Cerebellar cortex (tissue), 1 donor: ENCODE results near the gene ADAMTS2.
"Not testable (repeated sequence)": the region's sequence is repeated elsewhere in the genome, so short reads cannot be mapped to it uniquely, and the experiment has no call there.

Experiments used
- DNase-seq: peaks from one replicate; pipeline ENCODE4 v3.0.0-alpha.2; 2015; ENCODE audit warnings: low spot score

The ADAMTS2 gene

DNA sequence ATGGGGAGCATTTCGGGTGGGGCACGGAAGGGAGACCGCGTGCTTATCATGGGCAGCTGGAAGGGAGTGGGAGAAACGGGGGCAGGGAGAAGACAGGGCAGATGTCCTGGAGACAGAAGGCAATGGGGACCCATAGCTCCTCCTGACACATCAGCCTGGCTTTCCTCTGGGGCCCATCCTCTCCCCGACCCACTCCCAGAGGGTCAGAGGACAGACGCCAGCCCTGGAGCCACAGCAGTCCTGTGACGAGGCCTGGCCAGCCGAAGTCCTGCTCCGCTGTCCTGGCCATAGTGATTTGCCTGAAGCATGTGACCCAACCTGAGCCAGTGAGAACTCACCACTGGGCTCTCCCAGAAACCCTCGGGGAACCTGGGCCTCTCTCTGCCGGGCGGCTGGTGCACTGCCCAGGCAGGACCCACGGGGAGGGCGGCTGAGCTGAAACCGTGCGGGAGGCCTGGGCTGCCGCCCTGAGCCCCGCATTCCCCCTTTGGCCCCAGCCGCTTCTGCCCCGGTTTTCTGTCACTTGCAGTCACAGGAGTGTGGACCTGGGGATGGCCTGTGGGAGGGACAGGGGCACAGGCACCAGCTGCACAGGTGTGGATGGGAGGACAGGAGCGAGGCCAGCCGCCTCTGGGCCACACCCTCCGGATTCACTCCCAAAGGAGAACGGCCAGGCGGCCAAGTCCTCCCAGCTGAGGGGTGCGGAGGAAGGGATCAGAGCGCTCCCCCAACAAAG lies 19.8 kb downstream of the ADAMTS2 start:
- no peak for DNase-seq

DNA sequence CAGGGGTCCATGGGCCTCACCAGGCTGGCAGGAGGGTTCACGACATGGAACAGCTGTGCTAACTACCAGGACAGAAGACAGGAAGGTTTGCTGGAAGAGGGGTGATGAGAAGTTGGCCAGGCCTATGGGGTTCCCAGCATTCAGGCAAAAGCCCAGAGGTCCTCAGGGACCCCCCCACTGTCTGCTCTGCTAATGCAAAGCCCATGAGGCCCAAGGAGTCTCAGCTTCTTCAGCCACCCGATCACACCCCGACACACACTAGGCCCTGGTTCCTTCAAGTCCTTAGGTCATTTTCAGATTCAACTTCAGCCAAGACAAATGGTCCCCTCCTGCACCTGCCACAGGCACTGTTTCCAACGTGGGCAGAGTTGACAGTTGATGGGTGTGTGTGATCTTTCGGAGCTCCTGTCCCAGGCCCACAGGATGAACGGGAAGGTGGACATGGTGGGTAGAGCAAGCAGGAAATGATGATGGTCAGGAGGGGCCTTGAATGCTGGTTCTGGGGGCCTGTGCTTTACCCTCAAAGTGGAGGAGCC lies 20.4 kb downstream of the ADAMTS2 start:
- no peak for DNase-seq

DNA sequence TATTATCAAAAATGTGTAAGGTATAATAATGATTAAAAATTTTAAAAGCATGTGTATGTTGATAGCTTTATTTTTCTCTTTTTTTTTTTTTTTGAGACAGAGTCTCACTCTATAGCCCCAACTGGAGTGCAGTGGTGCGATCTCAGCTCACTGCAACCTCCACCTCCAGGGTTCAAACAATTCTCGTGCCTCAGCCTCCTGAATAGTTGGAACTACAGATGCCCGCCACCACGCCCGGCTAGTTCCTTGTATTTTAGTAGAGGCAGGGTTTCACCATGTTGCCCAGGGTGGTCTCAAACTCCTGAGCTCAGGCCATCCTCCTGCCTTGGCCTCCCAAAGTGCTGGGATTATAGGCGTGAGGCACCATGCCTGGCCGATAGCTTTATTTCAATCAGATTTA lies 20.9 kb downstream of the ADAMTS2 start:
- not testable (repeated sequence) for DNase-seq

DNA sequence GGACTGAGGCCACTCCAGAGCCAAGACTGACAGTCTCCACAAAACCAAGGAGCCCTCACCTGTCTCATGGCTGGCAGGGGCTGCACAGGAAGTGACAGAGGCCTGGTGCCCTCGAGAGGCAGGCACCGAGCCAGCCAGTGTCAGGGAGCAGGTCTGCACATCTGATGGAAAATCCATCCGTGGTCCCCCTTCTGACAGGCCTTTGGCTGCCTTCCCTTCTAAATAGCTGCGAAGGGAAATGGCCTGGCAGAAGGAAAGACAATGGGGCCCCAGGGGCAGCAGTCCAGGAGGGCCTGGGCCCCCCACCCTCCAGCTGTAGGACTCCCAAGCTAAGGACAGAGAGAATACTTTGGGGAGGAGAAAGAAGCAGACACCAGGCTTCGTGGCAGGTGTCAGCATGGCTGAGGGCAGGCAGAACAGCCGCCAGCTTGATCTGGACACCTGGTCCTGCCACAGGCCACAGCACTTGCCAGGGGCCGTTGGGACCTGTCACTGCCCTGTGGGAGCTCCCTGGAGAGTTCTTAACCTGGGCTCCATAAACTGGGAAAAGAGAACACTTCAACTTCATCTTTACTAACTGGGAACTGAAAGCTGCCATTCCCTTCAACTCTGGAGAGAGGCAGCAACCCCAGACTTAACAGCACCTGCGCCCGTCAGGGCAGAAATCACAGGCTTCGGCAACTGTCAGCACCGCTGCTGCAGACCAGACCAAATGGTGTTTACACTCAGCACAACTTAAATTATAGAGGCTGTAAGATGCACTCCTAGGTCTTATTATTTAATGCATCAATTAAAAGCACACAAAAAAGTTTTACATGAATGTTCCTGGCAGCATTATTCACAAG lies 22.0 kb downstream of the ADAMTS2 start:
- DNase-seq = no peak

DNA sequence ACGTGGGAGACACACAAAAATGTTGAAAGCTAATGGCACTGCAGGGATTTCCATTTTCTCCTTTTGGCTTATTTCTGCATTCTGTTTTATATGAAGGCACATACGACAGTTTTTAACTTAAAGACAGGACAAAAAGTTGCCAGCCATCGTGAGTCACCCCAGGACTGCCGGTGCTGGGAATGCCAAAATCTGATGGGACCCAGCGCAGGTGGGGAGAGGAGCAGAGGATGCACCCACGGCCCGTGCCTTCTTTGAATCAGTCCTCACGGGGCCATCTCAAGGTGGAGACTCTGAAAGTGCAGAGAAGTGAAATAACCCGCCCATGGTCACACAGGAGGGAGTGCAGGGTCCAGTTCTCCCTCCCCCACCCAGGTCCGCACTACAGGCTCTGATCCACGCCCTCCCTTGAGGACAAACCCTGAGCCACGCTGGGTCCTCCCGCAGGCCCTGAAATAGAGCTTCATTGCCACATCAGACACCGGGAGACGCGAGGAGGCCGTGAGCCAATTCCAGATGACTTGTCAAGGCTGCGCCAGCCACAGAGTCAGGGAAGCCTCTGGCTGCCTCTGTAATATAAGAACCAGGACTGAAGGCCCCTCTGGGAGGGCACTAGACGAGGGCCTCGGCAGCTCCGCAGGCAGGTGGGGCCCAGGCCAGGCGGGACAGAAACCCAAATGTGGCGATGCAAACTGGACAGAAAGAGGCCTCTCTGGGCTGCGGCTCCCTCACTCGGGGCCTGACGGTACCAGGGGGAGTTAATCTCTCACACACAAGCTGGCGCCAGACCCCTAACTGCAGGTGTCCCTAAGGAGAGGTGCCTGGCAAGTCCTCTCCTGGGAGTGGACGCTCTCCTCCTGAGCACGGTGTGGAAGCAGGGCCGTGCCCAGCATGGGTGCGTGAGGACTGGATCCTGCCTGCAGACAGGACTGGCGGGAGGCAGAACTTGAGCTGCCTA lies 22.9 kb downstream of the ADAMTS2 start:
- no peak for DNase-seq

DNA sequence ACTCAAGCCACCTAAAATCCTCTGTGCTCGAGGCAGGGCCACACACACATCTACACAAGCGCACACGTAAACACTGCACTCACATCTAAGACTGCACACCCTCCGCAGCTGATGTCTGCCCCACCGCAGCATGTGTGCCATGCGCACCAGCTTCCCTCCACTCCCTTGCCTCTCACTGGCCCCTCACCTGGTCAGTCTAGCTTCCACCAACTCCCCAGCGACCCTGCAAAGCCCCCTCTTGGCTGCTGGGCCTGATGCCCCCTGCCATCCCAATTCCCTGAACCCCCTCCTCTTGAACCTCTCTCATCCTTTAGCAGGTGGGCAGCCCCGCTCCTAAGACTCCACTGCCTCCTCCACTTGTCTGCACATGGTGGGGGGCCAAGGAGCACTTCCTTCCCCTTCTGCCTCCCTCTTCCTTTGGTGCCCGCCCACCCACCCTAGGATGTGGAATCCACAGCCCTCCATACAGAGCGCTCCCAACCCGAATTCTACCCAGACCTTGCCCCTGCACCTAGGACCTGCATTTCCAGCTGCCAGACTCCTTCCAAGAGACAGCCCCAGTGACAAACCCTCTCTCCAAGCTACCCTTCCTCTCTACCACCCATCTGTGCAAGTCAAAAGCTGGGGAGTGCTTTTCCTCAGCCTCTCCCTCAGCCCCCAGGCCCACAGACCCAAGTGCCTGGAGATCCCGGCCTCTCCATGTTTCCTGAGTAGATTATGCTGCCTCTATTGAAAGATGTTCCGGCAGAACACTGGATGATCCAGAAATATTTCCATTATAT lies 23.9 kb downstream of the ADAMTS2 start:
- DNase-seq = no peak

DNA sequence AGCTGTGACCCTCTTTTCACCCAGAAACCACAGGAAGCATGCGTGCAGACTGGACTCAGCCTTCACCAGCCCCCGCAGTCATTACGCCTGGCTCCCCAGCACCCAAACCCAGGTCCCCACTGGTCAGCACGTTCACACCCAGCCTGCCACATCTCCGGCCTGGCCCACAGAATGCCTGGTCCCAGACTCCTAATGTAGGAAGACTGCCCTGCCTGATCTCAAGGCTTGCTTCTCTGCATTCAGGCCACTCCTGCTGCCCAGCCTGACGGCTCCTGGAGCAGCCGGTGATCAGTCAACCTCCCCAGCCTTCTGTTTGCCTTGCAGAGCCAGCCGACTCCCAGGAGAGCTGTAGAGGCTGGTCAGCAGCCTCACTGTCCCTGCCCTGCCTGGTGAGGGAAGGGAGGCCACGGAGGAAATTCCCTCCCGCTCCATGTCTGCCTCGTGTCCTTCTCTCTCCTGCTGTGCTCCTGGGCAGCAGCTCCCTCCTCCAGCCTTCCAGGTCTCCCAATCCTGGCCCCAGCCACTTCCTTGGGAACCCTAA lies 25.4 kb downstream of the ADAMTS2 start:
- DNase-seq = no peak

DNA sequence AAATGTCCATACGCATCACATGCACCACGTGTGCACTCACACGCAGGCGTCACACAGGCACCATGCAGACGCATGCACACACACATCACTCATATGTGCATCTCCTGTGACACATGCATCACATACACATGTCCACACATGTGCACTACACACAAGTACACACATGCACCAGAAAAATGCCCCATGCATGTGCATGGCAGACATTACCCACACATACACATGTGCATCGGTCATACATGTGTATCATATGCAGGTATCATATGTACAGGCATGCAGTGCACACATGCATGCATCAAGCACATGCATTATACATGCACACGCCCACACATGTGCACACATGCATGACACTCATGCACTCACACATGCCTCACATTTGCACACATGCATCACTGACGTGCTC lies 26.1 kb downstream of the ADAMTS2 start:
- DNase-seq = no peak

DNA sequence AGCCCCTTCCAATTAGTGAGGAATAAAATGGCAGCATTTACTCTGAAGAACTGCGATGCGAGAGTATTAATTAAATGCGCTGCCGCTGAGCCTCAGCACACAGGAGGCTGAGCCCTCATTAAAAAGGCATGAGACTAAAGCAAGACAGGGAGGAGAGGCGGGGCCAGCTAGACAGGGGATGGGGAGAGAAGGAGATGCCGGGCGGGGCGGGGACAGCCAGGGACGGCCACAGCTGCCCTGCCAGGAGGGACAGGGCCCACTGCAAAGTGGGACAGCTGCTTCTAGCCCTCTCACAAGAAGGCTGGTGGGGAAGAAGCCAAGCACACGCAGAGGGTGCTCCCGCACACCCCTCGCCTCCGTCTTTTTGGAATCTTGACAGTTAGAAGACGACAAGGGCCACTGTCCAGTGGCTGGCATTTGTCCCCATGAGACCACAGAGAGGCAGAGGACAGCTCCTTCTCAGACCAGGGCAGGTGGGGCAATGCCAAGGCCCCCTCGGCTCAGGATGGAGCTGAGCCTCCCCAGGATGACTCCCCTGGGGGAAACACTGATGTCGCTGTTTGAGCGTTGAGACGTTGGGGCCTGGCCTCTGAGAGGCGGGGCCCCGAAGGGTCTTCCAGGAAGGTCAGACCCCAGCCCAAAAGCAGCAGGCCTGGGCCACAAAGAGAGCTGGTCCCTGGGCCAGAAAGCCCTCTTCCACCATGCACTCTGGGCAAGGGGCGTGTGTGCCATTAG lies 26.9 kb downstream of the ADAMTS2 start:
- DNase-seq = no peak

DNA sequence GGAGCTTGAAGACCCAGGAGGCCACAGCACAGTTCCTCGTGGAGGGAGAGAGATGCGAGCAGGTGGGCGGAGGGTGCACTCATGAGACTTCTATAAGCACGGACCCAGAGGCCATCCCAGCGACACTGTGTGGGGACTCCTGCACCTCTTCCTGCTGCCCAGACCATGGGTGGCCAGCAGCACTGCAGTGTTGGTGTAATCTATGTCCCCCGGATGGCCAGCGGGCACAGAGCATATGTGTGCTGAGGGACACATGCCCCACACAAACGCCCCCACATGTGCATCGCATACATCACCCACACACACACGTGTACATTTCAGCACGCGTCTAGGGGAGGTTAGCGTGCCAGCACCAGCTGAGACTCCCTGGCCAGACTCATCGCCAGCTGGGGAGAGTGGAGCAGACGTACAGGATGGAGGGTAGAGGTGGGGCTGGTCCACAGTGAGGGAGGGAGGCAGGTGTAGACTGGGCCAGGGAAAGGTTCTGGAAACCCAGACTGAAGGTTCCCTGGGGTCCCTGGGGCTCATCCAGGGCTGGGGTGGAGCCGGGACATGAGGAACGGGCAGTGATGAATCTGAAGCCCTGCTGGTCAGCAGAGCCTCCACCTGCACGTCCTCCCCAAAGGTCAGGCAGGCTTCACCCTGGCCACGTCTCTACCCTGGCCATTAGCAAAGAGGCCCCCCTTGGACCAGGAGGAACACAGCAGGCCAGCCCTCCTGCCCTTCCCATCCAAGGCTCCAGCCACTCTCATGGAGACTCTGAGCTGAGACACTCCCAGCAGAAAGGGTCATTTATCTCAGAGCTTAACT lies 27.6 kb downstream of the ADAMTS2 start:
- no peak for DNase-seq

DNA sequence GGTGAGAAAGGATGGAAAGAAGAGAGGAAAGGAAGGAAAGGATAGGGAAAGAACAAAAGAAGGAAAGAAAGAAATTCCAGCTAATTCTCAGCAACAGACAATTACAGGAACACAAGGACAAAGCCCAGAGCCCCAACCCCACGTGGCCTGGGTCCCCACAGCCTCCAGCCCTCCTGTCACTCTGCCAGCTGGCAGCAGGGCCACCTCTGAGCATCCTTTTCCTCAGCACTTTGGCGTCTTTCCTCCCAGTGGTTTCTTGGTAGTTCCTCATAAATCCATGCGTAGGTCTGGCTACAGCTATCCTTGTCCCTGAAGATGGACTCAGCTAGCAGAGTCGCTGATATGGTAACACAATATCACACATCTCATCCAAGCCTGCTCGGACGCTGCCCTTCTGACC lies 28.3 kb downstream of the ADAMTS2 start:
- no peak for DNase-seq

DNA sequence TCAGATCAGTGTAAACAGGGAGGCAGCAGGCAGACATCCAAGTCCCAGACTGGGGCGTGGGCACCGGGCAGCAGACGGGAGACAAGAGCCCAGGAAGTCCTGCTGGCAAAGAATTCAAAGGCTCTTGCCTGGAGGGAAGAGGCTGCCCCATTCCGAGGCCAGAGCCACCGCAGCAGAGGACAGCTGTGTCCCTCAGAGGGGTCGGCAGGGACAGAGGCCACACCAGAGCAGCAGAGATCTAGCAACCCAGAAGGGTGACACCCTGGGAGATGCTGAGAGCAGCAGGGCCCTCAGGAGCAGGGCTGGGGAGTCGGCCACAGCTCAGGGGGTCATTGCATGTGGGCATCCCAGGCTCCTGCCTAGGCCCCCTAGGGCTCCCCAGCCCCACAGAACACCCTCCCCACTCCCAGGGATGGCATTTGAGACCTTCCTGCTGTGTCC lies 29.1 kb downstream of the ADAMTS2 start:
- no peak for DNase-seq

DNA sequence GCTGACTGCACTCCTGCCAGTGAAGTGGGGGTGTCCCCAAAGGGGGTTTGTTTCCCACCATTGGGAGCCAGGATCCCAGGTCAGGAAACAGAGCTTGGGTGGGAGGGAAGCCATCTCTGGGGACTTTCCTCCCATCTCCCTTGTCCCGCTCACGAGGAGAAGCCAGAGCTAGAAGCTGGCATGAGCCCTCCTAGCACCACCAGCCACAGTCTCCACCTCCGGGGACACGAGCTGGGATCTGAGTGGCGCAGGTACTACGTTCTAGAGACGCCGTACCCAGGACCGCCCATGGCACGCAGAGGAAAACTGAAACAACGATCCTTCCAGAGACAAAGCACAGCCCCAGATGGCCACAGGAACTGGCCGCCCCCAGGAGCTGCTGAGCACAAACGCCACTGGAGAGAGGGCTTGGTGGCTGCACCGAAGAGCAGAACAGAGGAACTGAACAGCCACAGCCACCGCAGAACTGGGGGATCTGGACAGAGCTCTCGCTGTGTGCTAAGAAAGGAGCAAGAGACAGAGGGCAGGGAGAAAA lies 29.8 kb downstream of the ADAMTS2 start:
- DNase-seq = no peak

DNA sequence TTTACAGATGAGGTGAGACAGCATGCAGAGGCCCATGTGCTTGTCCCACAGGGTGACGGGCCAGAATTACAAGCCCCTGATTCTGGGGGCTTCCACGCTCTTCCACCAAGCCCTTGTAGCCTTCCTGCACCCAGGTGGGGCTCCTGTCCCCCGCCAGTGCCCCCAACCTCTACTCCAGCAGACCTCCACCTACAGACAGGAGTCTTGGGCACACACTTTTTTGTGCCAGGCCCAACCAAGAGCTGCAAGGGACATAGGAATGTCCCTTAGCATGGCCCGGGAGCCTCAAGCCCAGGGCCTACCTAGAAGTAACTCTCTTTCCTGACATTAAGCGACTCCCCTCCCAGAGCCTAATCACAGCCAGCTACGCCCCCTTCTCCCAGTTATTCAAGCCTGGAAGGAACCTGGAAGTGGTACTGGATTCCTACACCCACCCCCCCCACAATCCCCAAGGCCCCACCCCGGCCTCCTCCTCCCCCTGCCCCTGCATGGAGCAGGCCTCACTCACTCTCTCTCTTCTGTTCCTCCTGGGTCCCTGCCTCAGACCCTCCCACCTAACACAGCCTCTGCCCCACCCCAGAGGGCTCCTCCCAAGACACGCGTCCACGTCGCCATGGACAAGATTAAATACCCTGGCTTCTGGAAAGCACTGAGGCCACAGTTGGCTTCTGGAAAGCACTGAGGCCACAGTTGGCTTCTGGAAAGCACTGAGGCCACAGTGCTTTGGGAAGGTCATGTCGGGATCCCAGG lies 30.5 kb downstream of the ADAMTS2 start:
- DNase-seq = no peak

DNA sequence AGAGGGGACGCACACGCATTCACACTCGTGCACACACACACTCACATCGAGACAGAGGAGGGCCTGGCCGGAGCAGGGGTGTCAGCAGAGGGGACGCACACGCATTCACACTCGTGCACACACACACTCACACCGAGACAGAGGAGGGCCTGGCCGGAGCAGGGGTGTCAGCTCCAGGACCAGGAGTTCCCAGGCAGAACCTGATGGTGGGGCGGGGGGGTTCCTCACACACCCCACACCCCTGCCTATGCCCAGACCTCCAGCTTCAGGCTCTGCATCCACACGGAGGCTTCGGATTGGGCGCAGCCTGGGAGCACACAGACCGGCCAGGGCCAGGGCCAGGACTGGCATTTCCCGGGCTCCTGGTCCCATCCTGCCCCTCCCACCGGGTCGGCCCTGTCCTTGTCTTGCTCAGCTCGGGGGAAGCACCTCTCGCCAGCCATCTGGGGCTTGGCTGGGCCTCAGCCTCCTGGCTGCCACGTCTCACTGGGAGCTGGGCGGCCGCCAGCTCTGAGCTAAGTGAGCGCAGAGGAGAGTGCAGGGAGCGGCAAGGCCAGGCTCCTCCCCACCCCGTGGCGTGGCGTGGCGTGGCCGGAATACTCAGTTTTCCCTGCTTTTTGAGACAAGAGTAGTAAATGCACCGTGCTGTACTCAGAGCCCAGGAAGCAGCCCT lies 31.3 kb downstream of the ADAMTS2 start:
- DNase-seq = peak; percentile 94

DNA sequence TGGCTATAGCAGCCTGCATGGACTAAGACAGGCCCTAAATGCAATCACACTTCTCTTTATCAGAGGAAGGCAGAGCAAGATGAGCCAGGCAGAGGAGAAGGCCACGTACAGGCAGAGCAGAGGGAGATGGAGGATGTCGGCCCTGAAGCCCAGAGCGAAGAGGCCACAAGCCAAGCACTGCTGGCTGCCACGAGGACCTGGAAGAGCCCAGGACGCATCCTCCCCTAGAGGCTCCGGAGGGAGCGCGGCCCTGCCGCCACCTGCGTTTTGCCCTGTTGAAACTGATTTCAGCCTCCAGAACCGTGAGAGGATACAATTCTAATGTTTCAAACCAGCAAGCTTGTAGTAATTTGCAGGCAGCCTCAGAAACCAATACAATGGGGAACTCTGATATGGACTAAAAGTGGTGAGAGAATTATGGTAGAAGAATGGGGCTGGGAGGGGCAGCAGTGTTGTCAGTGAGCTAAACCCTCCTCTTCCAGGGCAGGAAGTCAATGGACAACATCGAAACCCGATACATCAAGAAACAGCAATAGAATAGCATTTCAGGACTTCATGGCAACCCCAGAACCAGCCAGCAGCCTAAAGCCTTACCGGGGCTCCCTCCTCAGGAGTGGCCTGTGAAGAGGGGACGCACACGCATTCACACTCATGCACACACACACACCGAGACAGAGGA lies 32.6 kb downstream of the ADAMTS2 start:
- DNase-seq = no peak

DNA sequence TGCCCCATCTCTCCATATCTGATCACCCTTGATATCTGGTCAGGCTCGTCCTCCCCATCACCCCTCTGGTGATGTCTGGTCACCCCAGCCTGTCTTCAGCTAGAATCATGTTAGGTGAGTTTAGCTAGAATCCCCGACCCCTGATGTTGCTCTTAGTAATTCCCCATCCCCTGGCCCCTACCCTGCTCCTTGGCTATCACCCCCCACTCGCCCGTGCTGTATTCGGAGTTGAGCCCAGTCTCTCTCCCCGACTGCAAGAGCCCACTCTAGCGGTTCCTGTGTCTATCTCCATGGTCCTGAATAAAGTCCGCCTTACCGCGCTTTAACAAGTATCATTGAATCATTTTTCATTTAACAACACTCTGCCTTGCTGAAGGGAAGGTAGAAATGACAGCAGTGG lies 33.7 kb downstream of the ADAMTS2 start:
- no peak for DNase-seq
